Endodermal cell (in vitro differentiated cells): ENCODE measurements around the gene TTC9C. TPM values are rescaled to one million over a fixed set of nuclear protein-coding genes. Genes with fewer than 3 reads are reported as not detected.
A peak's percentile ranks its signal among the peaks of the same experiment; 100 is the strongest.

Experiments
- DNase-seq: peaks from one replicate; pipeline ENCODE4 v3.0.0-alpha.2; 2017
- H3K27ac ChIP-seq: 2 replicates; pipeline ENCODE4 v1.5.1; 2013; ENCODE audit warnings: mild to moderate bottlenecking, low read depth, low read length, moderate library complexity
- H3K27me3 ChIP-seq: 2 replicates; pipeline ENCODE4 v1.6.1; 2013; ENCODE audit warnings: mild to moderate bottlenecking, low read length, moderate library complexity; ENCODE audit not compliant: insufficient read depth, control insufficient read depth, poor library complexity, severe bottlenecking
- H3K36me3 ChIP-seq: 2 replicates; pipeline ENCODE4 v1.7.0; 2013; ENCODE audit warnings: mild to moderate bottlenecking, low read length, moderate library complexity; ENCODE audit not compliant: control insufficient read depth, insufficient read depth
- H3K4me1 ChIP-seq: one replicate; pipeline ENCODE4 v1.7.0; 2013; ENCODE audit warnings: low read length; ENCODE audit not compliant: control insufficient read depth, insufficient read depth
- H3K4me3 ChIP-seq: 2 replicates; pipeline ENCODE4 v1.5.1; 2013; ENCODE audit warnings: mild to moderate bottlenecking, low read length, moderate library complexity
- H3K9ac ChIP-seq: 2 replicates; pipeline ENCODE4 v1.6.1; 2013; ENCODE audit warnings: mild to moderate bottlenecking, low read length, moderate library complexity; ENCODE audit not compliant: poor library complexity, severe bottlenecking; ENCODE audit errors: extremely low read depth
- H3K9me3 ChIP-seq: 2 replicates; pipeline ENCODE4 v1.6.1; 2013; ENCODE audit warnings: mild to moderate bottlenecking, low read length, moderate library complexity; ENCODE audit not compliant: control insufficient read depth
- H3K27ac Mint-ChIP-seq: 2 replicates; pipeline ENCODE4 v1.8.0; 2020; ENCODE audit warnings: mixed read lengths
- H3K27me3 Mint-ChIP-seq: 2 replicates; pipeline ENCODE4 v1.8.0; 2021; ENCODE audit warnings: mild to moderate bottlenecking, mixed read lengths; ENCODE audit not compliant: insufficient read depth
- H3K36me3 Mint-ChIP-seq: 2 replicates; pipeline ENCODE4 v1.8.0; 2020; ENCODE audit warnings: low read depth, mixed read lengths
- H3K4me1 Mint-ChIP-seq: 2 replicates; pipeline ENCODE4 v1.8.0; 2020; ENCODE audit warnings: mixed read lengths
- H3K4me3 Mint-ChIP-seq: 2 replicates; pipeline ENCODE4 v1.8.0; 2020; ENCODE audit warnings: mild to moderate bottlenecking, moderate library complexity, mixed read lengths
- H3K9me3 Mint-ChIP-seq: 2 replicates; pipeline ENCODE4 v1.8.0; 2020; ENCODE audit warnings: mild to moderate bottlenecking, mixed read lengths
- WGBS, 2 experiments: methylation state at CpG; one replicate each; pipeline versions ENCODE4 v1.1.5 to v1.1.7; 2013; ENCODE audit warnings: missing lambda C conversion rate in 2 of 2, mixed read lengths in 1 of 2; ENCODE audit not compliant: insufficient coverage in 1 of 2, insufficient read length in 1 of 2; 5-methylcytosine and 5-hydroxymethylcytosine counted together
- total RNA-seq, 2 donors: library from RNA; stranded (reverse); fragmentation: NEBNext Ultra II Directional in 1 of 2; extraction: Animal tissue kit (Norgen Biotek cat#: 25700) in 1 of 2; gene quantifications; 2 replicates in 1 of 2; 3 replicates in 1 of 2; pipeline ENCODE4 v1.2.1, GENCODE V29; 2021
- TF ChIP-seq, protein P1 (sequence below): fragments of 200-600 bp; sonication (generic); conservative IDR thresholded peaks from 2 replicates; pipeline ENCODE4 v1.5.0; 2021; ENCODE audit warnings: antibody characterized with exemption, mild to moderate bottlenecking

TTC9C gene
- total RNA-seq, 2 donors from 2014 or later = 40.0 to 55.4 TPM

DNA sequence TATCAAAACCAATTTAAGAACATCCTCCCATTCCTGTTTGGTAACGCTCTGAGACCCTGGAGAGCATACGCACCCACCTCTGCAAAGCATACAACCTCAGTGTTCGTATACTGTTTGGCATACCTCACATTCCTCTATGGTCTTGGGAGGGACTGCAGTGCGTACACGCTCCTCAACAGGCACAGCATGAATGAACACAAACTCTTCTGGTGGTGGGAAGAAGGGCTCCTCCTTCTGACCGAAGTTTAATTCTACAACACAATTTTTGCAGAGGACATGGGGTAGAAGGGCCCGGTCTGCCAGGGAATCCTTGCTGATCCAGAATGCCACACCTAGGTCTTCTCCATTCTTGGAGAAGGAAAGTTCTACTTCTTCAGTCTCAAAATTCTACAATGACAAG lies 6.3 kb upstream of the TTC9C start:
- no peak overlapping the region for H3K4me3 Mint-ChIP-seq
- Histone ChIP-seq H3K27me3 (no peaks in the 10 kb centered on the region), H3K36me3 (peaks cover 77% of the 10 kb centered on the region), H3K9ac (no peak overlapping the region), H3K9me3 (no peaks in the 10 kb centered on the region), H3K4me3 (no peak overlapping the region), H3K27ac (no peak overlapping the region), H3K4me1 (no peaks in the 10 kb centered on the region)
- TF ChIP-seq, protein P1, sequence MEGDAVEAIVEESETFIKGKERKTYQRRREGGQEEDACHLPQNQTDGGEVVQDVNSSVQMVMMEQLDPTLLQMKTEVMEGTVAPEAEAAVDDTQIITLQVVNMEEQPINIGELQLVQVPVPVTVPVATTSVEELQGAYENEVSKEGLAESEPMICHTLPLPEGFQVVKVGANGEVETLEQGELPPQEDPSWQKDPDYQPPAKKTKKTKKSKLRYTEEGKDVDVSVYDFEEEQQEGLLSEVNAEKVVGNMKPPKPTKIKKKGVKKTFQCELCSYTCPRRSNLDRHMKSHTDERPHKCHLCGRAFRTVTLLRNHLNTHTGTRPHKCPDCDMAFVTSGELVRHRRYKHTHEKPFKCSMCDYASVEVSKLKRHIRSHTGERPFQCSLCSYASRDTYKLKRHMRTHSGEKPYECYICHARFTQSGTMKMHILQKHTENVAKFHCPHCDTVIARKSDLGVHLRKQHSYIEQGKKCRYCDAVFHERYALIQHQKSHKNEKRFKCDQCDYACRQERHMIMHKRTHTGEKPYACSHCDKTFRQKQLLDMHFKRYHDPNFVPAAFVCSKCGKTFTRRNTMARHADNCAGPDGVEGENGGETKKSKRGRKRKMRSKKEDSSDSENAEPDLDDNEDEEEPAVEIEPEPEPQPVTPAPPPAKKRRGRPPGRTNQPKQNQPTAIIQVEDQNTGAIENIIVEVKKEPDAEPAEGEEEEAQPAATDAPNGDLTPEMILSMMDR = peak; percentile 55
- WGBS, 2 experiments = 78 to 89% methylated on average over 3 to 7 of the region's 7 CpGs
- no peaks in the 10 kb centered on the region for H3K9me3 Mint-ChIP-seq
- H3K36me3 Mint-ChIP-seq = peaks cover 82% of the 10 kb centered on the region
- DNase-seq = no peak
- H3K27me3 Mint-ChIP-seq = no peaks in the 10 kb centered on the region
- H3K27ac Mint-ChIP-seq = peak overlapping the region; percentile 94
- peaks cover 23% of the 10 kb centered on the region for H3K4me1 Mint-ChIP-seq

DNA sequence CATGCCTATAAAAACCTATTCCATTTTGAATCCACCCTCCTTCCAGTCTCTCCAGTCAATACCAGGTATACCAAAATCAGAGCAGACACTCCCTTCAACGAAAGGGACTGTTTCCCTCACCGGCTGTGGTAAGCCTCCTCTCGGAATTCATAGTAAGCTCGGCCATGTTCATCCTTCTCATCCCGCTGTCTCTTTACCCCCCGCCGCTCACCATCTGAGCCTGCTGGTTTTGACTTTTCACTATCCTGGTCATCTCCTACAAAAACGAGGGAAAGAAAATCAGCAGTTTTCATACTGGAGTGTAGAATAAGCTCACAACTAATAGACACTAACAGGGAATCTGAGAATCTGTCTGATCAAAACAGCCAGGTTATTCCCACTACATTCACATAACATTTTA lies 4.1 kb upstream of the TTC9C start:
- Mint-ChIP-seq H3K36me3 (peaks cover 61% of the 10 kb centered on the region), H3K9me3 (no peaks in the 10 kb centered on the region), H3K4me1 (peaks cover 22% of the 10 kb centered on the region), H3K27ac (peak overlapping the region; percentile 35), H3K4me3 (peak overlapping the region; percentile 96), H3K27me3 (no peaks in the 10 kb centered on the region)
- peak overlapping the region; percentile 97 for H3K4me3 ChIP-seq
- H3K27me3 ChIP-seq = no peaks in the 10 kb centered on the region
- H3K9ac ChIP-seq = no peak overlapping the region
- no peak overlapping the region for H3K27ac ChIP-seq
- peaks cover 55% of the 10 kb centered on the region for H3K36me3 ChIP-seq
- H3K9me3 ChIP-seq = no peaks in the 10 kb centered on the region
- 84 to 87% methylated on average over 6 to 8 of the region's 8 CpGs for WGBS, 2 experiments
- DNase-seq = no peak
- TF ChIP-seq, protein P1 = no peak
- no peaks in the 10 kb centered on the region for H3K4me1 ChIP-seq

DNA sequence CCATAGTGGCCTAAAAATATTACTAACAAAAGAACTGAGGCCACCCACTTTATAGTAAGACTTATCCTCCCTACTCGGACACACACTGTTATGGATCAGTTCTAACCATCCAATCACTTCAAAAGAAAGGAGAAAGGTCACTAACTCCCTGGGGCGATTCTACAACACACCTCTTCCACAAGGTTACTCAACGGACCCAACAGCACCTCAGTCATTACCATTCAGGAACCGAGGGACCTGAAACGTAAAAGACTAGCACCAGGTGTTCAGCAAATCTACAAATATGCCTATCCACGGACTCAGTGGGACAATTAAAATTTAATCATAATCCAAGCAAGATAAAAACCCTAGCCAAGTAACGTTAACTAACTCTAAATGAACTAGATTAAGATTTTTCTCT lies 2.6 kb upstream of the TTC9C start:
- peaks cover 51% of the 10 kb centered on the region for H3K36me3 Mint-ChIP-seq
- H3K9me3 ChIP-seq = no peaks in the 10 kb centered on the region
- H3K36me3 ChIP-seq = peaks cover 45% of the 10 kb centered on the region
- peaks cover 22% of the 10 kb centered on the region for H3K4me1 Mint-ChIP-seq
- peak overlapping the region; percentile 93 for H3K27ac ChIP-seq
- WGBS, 2 experiments = 0 to 2% methylated on average over 6 to 7 of the region's 7 CpGs
- no peaks in the 10 kb centered on the region for H3K27me3 Mint-ChIP-seq
- TF ChIP-seq, protein P1 = no peak
- H3K9ac ChIP-seq = peak overlapping the region; percentile 78
- no peaks in the 10 kb centered on the region for H3K9me3 Mint-ChIP-seq
- peak overlapping the region; percentile 96 for H3K4me3 Mint-ChIP-seq
- no peaks in the 10 kb centered on the region for H3K4me1 ChIP-seq
- no peaks in the 10 kb centered on the region for H3K27me3 ChIP-seq
- H3K4me3 ChIP-seq = peak overlapping the region; percentile 97
- DNase-seq = no peak
- peak overlapping the region; percentile 69 for H3K27ac Mint-ChIP-seq
